ENCODE data around the gene ATP2B3.

ATP2B3 gene

DNA sequence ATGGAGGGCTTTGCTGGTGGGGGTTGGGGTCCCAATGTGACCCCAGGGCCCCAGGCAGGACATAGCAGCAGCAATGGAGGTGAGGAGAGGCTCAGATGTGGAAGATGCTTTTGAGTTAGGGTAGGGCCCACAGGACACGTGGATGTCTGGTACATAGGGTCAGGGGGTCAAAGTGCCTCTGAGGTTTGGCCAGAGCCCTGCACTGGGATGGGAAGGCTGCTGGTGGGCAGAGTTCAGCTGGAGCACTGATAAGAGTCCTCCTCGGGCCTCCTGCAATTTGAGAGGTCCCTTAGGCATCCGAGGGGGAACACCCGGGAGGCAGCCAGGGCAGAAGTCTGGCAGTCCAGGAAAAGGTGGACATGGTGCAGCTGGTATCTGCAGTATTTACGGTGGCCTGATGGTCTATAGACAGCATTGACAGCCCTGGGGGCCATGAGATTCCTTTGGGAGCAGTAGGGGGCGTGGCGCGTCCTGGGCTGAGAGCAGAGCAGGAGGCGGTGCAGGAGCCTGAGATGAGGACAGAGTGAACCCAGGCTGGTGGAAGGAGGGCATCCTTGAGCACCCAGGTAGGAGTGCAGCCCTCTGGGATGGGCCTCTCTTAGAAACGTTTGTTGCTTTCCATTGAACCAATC lies 58.9 kb downstream of the ATP2B3 start:
- no peak for DNase-seq

- no peak for DNase-seq
Observed at GRCh38 chrX:153576961-153577360, 59.5 kb downstream of the ATP2B3 start.

DNA sequence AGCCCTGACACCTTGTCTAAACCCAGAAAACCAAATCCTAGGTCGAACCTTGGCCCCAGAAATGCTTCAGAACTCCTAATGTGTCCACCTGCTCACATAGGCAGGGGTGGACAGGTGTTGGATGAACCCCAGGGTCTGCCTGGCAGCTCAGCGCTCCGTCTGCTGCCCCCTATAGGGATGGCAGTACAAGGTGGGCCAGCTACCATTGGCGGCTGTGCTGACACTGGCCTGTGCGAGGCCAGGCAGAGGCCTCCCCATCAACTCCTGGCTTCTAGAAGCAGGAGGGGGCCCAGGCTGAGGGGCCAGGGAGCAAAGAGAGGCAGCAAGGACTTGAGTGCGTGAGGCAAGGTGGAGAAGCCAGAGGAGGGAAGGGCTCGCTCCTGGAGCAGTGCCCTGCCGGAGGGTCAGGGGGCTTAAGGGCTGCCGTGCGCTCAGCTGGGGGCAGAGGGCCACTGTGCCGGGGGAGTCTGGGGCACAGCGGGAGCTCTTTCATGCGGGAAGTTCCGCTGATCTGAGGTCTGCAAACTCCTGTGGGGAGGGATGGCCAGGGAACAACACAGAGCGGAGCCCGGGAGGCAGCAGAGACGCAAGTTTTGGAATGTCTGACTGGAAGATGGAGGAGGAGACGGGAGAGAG lies 60.9 kb downstream of the ATP2B3 start:
- DNase-seq, result no peak

GRCh38 chrX:153578889-153579288 lies 61.4 kb downstream of the ATP2B3 start:
- no peak for DNase-seq

- DNase-seq, result no peak
Observed at GRCh38 chrX:153580700-153581386, 63.4 kb downstream of the ATP2B3 start.

DNA sequence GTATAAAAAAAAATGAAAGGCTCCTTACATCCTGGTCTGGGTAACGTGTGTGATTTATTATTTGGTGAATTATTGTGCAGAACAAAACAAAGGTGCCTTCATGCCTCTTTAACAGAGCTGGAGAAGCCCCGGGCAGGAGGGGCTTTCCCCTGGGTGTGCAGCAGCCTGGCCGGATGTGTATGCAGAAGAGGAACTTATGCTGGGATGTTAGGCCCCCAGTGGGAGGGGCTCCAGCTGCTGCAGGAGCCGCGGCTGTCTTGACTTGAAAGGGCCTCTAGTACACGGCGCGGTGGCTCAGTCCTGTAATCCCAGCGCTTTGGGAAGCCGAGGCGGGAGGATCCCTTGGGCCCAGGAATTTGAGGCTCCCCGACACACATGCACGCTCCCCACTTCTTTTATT lies 65.5 kb downstream of the ATP2B3 start:
- peak; percentile 48 for DNase-seq

GRCh38 chrX:153583433-153583832 lies 66.0 kb downstream of the ATP2B3 start:
- no peak for DNase-seq

- no peak for DNase-seq
Observed at GRCh38 chrX:153585827-153586226, 68.4 kb downstream of the ATP2B3 start.

GRCh38 chrX:153587342-153587741 lies 69.9 kb downstream of the ATP2B3 start:
- DNase-seq, result no peak

DNA sequence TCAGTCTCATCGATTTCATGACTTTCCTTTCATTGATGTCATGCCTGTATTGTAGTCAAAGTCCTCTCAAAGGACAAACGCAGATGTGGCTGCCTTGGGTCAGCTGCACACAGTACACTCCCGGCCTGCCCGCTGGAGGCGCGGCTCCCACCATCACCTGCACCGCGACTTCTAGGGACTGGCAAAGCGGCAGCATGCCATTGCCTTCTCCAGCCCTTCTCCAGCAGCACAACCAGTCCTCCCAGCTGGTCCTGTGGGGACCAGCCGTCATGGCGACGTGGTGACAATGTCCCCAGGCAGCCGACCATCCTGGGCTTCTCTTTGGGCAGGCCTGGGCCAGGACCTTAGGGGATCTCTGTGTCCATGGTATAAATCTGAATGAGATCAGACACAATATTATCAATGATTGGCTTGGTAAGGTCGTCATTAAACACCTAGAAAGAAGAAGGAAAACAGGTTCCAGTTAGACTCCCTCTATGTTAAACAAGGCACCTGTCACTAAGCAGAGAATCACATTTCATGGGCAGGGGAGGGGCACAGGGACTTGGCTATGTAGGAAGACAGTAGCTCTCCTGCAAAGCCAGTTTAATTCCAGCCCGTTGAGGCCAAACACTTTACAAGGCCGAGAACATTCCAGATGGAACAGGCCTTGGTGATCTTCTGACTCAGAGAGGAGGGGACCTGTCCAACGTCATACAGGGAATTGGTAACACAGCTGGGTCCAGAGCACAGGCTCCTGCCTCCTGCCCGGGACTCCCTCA lies 70.8 kb downstream of the ATP2B3 start:
- no peak for DNase-seq

DNA sequence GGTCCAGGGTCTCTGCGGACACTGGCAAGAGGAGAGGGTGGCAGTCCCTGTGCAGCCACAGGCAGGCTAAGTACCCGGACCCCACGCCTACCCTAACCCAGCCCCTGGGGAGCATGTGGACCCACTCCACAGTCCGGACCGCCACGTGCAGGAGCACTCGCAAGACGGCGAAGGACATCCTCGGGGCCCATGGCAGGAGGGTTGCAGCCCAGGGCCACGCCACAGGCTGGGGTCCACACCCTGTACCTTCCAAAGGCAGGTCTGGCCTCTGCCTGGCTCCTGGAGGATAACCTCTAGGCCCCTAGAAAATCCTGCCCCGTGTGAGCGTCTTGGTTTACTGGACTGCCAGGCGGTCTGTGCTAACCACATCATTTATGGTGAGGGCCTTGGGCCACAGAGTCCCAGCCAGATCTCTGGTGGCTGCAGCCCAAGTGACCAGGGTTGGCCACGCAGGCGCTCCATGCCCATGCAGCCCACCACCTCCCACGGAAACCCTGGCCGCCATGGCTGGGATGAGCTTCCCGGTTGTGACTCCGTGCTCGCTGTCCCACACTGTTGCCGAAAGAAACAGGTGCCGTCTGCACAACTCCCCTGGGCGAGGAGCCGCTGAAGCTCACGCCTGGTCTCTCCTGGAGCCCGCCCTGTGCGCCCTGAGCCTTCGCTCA lies 71.5 kb downstream of the ATP2B3 start:
- no peak for DNase-seq

DNA sequence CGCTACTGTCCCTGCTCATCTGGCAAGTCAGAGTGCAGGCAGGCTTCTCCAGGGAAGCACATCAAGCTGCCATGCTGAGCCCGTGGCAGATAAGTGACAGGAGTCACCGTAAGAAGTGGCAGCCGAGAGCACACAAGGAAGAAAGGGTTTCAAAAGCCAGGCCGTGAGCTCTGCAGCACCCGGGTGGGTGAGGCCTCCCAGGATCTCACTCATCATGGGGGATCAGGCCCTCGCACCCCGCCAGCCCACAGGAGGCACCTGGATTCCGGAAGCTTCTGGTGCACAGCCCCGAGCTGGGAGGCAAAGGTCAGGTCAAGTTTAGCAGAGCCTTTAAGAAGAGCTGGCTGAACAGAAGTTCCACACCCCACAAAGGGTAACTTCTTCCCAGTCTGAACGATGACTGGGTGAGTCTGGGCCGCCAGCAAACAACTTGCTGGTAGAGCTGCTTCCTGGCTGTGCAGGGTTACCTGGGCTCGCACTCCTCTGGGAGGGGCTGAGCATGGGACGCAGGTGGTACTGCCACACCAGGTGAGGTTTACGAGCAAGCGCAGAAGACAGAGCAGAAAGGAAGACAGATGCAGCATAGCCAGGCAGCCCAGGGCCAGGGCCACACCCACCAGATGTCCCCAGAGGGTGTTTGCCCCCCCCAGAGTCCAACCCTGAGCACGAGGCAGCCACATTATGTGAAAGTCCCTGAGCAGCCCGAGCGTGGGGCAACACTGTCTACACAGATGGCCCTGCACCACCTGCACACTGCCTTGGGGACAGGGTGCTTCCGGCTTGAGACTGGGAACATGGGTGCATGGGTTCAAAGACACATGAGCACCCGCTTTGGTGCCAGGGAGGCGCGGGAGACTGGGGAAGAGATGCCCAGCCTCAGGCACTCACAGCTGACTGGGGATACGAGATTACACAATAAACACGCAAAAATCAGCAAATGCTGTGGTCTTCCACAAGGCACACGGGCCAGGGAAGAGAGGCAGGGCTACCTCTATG lies 73.8 kb downstream of the ATP2B3 start:
- no peak for DNase-seq

- DNase-seq, result no peak
Observed at GRCh38 chrX:153592091-153592833, 74.8 kb downstream of the ATP2B3 start.

DNA sequence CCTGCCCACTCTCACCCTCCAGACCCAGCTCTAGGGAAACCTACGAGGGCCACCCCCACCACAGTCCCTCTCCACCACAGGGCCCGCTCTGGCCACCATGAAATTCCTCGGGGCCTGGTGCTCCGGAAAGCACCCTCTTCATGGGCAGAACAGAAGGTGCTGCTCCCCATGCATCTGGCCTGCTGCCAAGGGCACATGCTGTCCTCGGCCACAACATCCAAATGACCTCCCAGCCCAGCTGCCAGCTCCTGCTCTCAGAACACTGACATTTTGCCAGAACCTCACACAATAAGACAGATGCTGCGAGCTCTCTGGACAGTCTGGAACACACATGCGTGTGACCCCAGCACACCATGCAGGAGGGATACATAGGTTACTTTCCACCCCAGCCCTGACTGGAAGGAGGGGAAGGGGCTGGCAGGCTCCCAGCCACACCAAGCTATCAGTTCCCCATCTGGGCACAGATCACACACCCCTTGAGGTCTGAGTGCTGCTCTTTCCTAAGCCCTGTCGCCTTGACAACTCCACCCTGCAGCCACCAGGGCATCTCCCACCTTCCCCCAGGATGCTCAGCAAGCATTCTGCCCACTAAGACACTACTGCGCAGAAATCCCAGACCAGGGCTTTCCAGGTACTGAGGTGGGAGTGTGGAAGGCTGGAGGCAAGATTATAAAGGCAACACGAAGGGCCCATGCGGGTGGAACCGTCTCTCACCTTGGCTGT lies 75.7 kb downstream of the ATP2B3 start:
- DNase-seq, result no peak

- no peak for DNase-seq
Observed at GRCh38 chrX:153593811-153594500, 76.5 kb downstream of the ATP2B3 start.

DNA sequence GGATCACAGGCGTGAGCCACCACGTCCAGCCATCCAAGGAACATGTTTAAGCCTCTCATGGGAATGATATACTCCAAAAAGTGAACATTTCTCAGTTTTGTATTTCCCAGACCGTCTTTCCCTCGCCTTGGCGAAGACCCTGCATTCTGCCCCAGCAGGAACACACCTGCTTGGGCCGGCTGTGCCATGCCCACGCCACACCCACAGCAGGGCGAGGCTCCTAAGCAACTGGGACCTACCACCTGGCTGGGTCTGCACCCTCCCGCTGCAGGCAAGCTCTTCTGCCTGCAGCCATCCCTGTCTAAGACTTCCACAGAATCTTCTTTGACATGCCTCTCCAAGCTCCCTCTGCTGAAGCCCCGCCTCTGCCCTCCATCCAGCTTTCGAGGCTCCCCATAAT lies 77.9 kb downstream of the ATP2B3 start:
- DNase-seq, result no peak

GRCh38 chrX:153595859-153596857 lies 78.7 kb downstream of the ATP2B3 start:
- DNase-seq, result no peak
